Mesendoderm (in vitro differentiated cells): ENCODE data around the gene A1BG.

Experiments used
- DNase-seq: peaks from one replicate; pipeline ENCODE4 v3.0.0; 2013
- H2AK5ac ChIP-seq: 2 replicates; pipeline ENCODE4 v1.6.1; 2013; ENCODE audit warnings: low read length, inconsistent platforms
- H2BK120ac ChIP-seq: 2 replicates; pipeline ENCODE4 v1.6.1; 2013; ENCODE audit warnings: low read depth, mild to moderate bottlenecking, low read length, moderate library complexity, mixed read lengths
- H2BK15ac ChIP-seq: replicated peaks from 2 replicates; pipeline ENCODE4 v1.6.1; 2013; ENCODE audit warnings: low read depth, mild to moderate bottlenecking, moderate library complexity
- H2BK5ac ChIP-seq: 2 replicates; pipeline ENCODE4 v1.6.1; 2013; ENCODE audit warnings: low read length, inconsistent platforms
- H3K18ac ChIP-seq: 2 replicates; pipeline ENCODE4 v1.6.1; 2013; ENCODE audit warnings: mild to moderate bottlenecking, low read length, mixed read lengths
- H3K23ac ChIP-seq: one replicate; pipeline ENCODE4 v1.6.1; 2013; ENCODE audit warnings: low read length
- H3K27ac ChIP-seq: 2 replicates; pipeline ENCODE4 v1.5.1; 2013; ENCODE audit warnings: low read depth, mild to moderate bottlenecking, inconsistent platforms, low read length, moderate library complexity
- H3K27me3 ChIP-seq: 2 replicates; pipeline ENCODE4 v1.6.1; 2013; ENCODE audit warnings: low read length, control low read depth, mild to moderate bottlenecking, inconsistent platforms; ENCODE audit not compliant: insufficient read depth, poor library complexity
- H3K36me3 ChIP-seq: 2 replicates; pipeline ENCODE4 v1.6.1; 2013; ENCODE audit warnings: low read length, inconsistent platforms; ENCODE audit not compliant: control insufficient read depth, insufficient read depth
- H3K4ac ChIP-seq: one replicate; pipeline ENCODE4 v1.6.1; 2013; ENCODE audit warnings: low read depth, mild to moderate bottlenecking, low read length, moderate library complexity
- H3K4me1 ChIP-seq: 2 replicates; pipeline ENCODE4 v1.6.1; 2013; ENCODE audit warnings: low read depth, low read length, inconsistent platforms; ENCODE audit not compliant: control insufficient read depth
- H3K4me2 ChIP-seq: 2 replicates; pipeline ENCODE4 v1.6.1; 2013; ENCODE audit warnings: low read length
- H3K4me3 ChIP-seq: 2 replicates; pipeline ENCODE4 v1.5.1; 2013; ENCODE audit warnings: mild to moderate bottlenecking, low read length
- H3K56ac ChIP-seq: one replicate; pipeline ENCODE4 v1.6.1; 2013; ENCODE audit warnings: low read length
- H3K79me1 ChIP-seq: 2 replicates; pipeline ENCODE4 v1.6.1; 2013; ENCODE audit warnings: low read length, inconsistent platforms
- H3K79me2 ChIP-seq: 2 replicates; pipeline ENCODE4 v1.6.1; 2013; ENCODE audit warnings: mild to moderate bottlenecking, low read length; ENCODE audit not compliant: control insufficient read depth, insufficient read depth
- H3K9ac ChIP-seq: 2 replicates; pipeline ENCODE4 v1.6.1; 2013; ENCODE audit warnings: low read length, inconsistent platforms
- H4K5ac ChIP-seq: one replicate; pipeline ENCODE4 v1.6.1; 2013; ENCODE audit warnings: low read length
- H4K8ac ChIP-seq: one replicate; pipeline ENCODE4 v1.6.1; 2013; ENCODE audit warnings: low read depth, mild to moderate bottlenecking, control low read depth, low read length, moderate library complexity
- WGBS: extraction: QIAGEN DNeasy Blood & Tissue Kit; methylation state at CpG from one replicate; pipeline ENCODE4 v1.1.7; 2013; ENCODE audit warnings: low lambda C conversion rate, missing lambda C conversion rate; ENCODE audit not compliant: insufficient coverage; ENCODE audit errors: extremely low coverage; 5-methylcytosine and 5-hydroxymethylcytosine counted together

The A1BG gene

DNA sequence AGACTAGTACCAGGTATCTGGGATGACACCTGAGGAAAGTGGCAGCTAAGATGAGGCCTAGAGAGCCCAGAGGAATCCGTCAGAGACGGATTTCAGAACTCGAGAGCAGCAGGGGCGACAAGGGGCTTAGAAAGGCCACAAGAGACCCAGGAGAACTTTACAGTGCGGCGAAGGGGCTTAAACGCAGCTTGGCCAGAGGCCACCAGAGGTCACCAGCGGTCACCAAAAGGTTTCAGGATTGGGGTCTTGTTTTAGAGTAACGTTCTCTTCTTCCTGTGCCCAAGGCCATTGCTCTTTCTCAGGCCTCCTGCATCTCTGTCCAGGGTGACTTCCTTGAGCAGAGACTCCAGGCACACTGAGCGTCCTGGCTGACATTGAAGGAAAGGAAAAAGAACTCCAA is 24.3 kb downstream of the A1BG start:
- peak overlapping the region; percentile 54 for H3K56ac ChIP-seq

DNA sequence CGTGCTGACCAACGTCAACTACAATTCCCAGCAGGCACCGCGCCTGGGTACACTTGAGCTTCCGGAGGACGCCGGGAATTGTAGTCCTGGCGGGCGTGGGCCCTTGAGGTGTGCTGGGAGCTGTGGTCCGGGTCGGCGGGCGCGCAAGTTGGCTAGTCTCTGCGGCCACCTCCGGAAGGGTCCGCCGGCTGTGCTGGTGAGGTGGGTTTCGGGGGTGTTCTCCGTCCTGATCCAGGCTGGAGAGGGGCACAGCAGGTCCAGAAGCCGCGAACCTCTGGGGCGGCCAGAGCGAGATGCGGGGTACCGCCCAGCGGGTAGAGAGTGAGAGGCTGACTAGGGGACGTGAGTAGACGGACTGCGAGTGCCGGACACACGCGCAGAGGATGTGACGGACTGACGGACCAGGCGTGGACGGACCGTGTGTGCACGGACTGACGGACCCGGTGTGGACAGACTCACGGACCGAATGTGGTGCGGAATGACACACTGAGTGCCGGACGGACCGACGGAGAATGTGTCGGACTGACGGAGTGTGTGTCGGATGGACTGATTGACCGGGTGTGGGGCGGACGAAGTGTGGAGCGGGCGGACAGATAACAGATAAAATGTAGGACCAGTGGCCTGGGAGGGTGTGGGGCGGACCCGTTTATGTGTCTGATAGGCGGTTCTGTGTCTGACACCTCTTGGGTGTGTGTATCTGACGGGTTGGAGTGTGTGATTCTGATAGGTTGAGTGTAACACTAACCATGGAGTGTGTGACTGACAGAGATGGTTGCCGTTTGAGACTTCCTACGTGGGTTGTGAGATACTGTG is 26.2 kb downstream of the A1BG start, which contains the start of gene ZSCAN22:
Gene ZSCAN22, plus strand, starts transcription at position 81 of the 813 bp plus-strand sequence. CDS start 7,809 bp downstream, outside the sequence.
- peak within 1 kb of the TSS; percentile 73 for H3K4me2 ChIP-seq
- H3K27me3 ChIP-seq = no peaks in the 10 kb centered on the region
- H3K4ac ChIP-seq = no peak within 1 kb of the TSS
- H2BK120ac ChIP-seq = no peak within 1 kb of the TSS
- H3K27ac ChIP-seq = no peak within 1 kb of the TSS
- peak within 1 kb of the TSS; percentile 94 for H3K9ac ChIP-seq
- no peaks in the 10 kb centered on the region for H3K36me3 ChIP-seq
- H3K4me3 ChIP-seq = peak within 1 kb of the TSS; percentile 77
- H3K18ac ChIP-seq = no peak within 1 kb of the TSS
- peak within 1 kb of the TSS; percentile 99 for H3K56ac ChIP-seq
- H2BK5ac ChIP-seq = peak within 1 kb of the TSS; percentile 66
- peak; percentile 98 for DNase-seq
- peak within 1 kb of the TSS; percentile 59 for H2AK5ac ChIP-seq
- H4K8ac ChIP-seq = no peak within 1 kb of the TSS
- H4K5ac ChIP-seq = no peak within 1 kb of the TSS
- no peaks in the 10 kb centered on the region for H3K4me1 ChIP-seq
- peaks cover 6% of the 10 kb centered on the region for H3K79me2 ChIP-seq
- peaks cover 16% of the 10 kb centered on the region for H3K79me1 ChIP-seq
- no peak within 1 kb of the TSS for H2BK15ac ChIP-seq
- WGBS = no CpG with 5 or more reads among the region's 62 CpGs
- H3K23ac ChIP-seq = peak within 1 kb of the TSS; percentile 89

More for the DNA sequence above, 24.3 kb downstream of the A1BG start:
- H4K5ac ChIP-seq = no peak overlapping the region
- H3K79me1 ChIP-seq = peaks cover 16% of the 10 kb centered on the region
- H2BK15ac ChIP-seq = no peak overlapping the region
- H4K8ac ChIP-seq = no peak overlapping the region
- H3K27me3 ChIP-seq = no peaks in the 10 kb centered on the region
- DNase-seq = peak; percentile 81
- WGBS = no CpG with 5 or more reads among the region's 10 CpGs
- no peak overlapping the region for H2AK5ac ChIP-seq
- no peak overlapping the region for H3K4ac ChIP-seq
- no peaks in the 10 kb centered on the region for H3K4me1 ChIP-seq
- H2BK120ac ChIP-seq = no peak overlapping the region
- peaks cover 6% of the 10 kb centered on the region for H3K79me2 ChIP-seq
- no peak overlapping the region for H3K23ac ChIP-seq
- no peak overlapping the region for H3K27ac ChIP-seq
- H3K9ac ChIP-seq = no peak overlapping the region
- no peak overlapping the region for H2BK5ac ChIP-seq
- H3K36me3 ChIP-seq = no peaks in the 10 kb centered on the region
- H3K4me3 ChIP-seq = no peak overlapping the region
- H3K4me2 ChIP-seq = no peak overlapping the region
- no peak overlapping the region for H3K18ac ChIP-seq

DNA sequence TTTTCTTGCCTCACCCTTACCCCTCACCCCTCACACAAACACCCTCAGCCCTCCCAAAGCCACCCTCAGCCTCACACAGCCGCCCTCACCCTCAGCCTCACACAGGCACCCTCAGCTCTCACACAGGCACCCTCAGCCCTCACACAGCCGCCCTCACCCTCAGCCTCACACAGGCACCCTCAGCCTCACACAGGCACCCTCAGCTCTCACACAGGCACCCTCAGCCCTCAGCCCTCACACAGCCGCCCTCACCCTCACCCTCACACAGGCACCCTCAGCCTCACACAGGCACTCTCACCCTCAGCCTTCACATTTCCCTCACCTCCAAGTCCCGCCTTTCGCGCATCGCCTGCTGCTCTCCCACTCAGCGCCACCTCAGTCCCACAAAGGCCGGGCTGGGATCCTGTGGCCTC is 26.8 kb downstream of the A1BG start:
- peaks cover 16% of the 10 kb centered on the region for H3K79me1 ChIP-seq
- DNase-seq = no peak
- peak overlapping the region; percentile 77 for H3K4me3 ChIP-seq
- peak overlapping the region; percentile 99 for H3K56ac ChIP-seq
- H3K36me3 ChIP-seq = no peaks in the 10 kb centered on the region
- H2BK15ac ChIP-seq = no peak overlapping the region
- peaks cover 6% of the 10 kb centered on the region for H3K79me2 ChIP-seq
- no CpG with 5 or more reads among the region's 9 CpGs for WGBS
- no peak overlapping the region for H4K5ac ChIP-seq
- H3K4me1 ChIP-seq = no peaks in the 10 kb centered on the region
- no peak overlapping the region for H3K4ac ChIP-seq
- no peak overlapping the region for H2BK5ac ChIP-seq
- peak overlapping the region; percentile 89 for H3K23ac ChIP-seq
- no peak overlapping the region for H2BK120ac ChIP-seq
- H3K9ac ChIP-seq = peak overlapping the region; percentile 94
- H3K18ac ChIP-seq = no peak overlapping the region
- no peaks in the 10 kb centered on the region for H3K27me3 ChIP-seq
- H4K8ac ChIP-seq = no peak overlapping the region
- peak overlapping the region; percentile 59 for H2AK5ac ChIP-seq
- peak overlapping the region; percentile 73 for H3K4me2 ChIP-seq
- H3K27ac ChIP-seq = no peak overlapping the region

DNA sequence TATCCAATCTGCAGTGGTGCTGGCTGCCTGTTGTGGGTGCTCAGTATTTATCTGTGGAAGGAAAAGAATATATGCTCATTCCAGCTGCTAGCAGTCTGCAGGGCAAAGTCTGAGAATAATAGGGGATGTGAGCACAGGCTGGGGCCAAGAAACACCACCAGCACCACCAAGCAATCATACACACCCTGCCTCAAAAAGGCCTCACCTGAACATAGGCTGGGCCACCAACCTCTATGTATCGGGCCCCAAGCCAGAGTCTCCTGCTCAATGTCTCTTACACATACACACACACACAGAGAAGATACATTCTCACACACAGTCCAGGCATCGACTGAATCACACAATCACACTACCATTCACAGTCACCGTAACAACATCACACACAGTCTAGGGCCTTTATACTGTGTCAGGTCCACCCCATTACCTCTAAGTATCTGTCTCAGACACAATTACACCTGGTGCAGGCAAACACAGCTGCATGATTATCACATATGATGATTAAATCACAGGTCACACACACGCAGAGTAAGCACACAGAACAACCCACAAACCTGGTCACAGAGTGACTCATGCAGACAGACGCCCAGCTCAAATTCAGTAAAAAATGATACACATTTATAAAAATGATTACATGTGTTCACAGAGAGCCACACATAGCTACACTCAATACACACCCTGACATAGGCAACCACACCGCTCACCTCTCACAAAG is 27.8 kb downstream of the A1BG start:
- Histone ChIP-seq H3K23ac (no peak overlapping the region), H3K56ac (peak overlapping the region; percentile 78), H4K5ac (no peak overlapping the region), H3K36me3 (no peaks in the 10 kb centered on the region), H3K18ac (no peak overlapping the region), H3K27me3 (no peaks in the 10 kb centered on the region), H2BK15ac (no peak overlapping the region), H3K79me2 (peaks cover 6% of the 10 kb centered on the region), H3K4me1 (no peaks in the 10 kb centered on the region), H3K4ac (no peak overlapping the region), H3K4me3 (no peak overlapping the region), H3K9ac (peak overlapping the region; percentile 47), H2BK120ac (no peak overlapping the region), H4K8ac (no peak overlapping the region), H3K27ac (no peak overlapping the region), H2AK5ac (no peak overlapping the region), H3K4me2 (no peak overlapping the region), H3K79me1 (peaks cover 16% of the 10 kb centered on the region), H2BK5ac (no peak overlapping the region)
- WGBS = no CpG with 5 or more reads among the region's 6 CpGs
- DNase-seq = no peak

DNA sequence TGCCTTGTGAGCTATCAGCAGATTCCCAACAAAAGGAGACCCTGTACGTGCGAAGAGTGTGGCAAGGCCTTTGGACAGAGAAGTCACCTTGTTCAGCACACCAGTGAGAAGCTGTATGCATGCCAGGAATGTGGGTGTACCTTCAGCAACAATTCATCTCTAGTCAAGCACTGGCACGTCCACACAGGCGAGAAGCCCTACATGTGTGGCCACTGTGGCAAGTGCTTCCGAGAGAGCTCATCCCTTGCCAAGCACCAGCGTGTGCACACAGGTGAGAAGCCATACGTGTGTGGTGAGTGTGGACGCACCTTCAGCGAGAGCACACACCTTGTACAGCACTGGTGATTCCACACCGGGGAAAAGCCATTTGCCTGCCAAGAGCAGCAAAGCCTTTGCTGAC is 34.1 kb downstream of the A1BG start:
- no peak overlapping the region for H2BK120ac ChIP-seq
- H3K23ac ChIP-seq = no peak overlapping the region
- no peak overlapping the region for H3K9ac ChIP-seq
- WGBS = no CpG with 5 or more reads among the region's 10 CpGs
- H2BK5ac ChIP-seq = no peak overlapping the region
- H3K27me3 ChIP-seq = no peaks in the 10 kb centered on the region
- no peaks in the 10 kb centered on the region for H3K36me3 ChIP-seq
- H2AK5ac ChIP-seq = no peak overlapping the region
- H3K4ac ChIP-seq = no peak overlapping the region
- H2BK15ac ChIP-seq = no peak overlapping the region
- no peak overlapping the region for H4K5ac ChIP-seq
- no peak overlapping the region for H3K18ac ChIP-seq
- no peaks in the 10 kb centered on the region for H3K79me2 ChIP-seq
- no peaks in the 10 kb centered on the region for H3K4me1 ChIP-seq
- DNase-seq = no peak
- no peak overlapping the region for H3K4me2 ChIP-seq
- H3K4me3 ChIP-seq = no peak overlapping the region
- no peaks in the 10 kb centered on the region for H3K79me1 ChIP-seq
- H4K8ac ChIP-seq = no peak overlapping the region
- H3K56ac ChIP-seq = no peak overlapping the region
- no peak overlapping the region for H3K27ac ChIP-seq
